ENCODE data around the gene SLC25A33.
"Not testable (repeated sequence)": the region's sequence is repeated elsewhere in the genome, so short reads cannot be mapped to it uniquely, and the experiment has no call there.

Gene SLC25A33, protein sequence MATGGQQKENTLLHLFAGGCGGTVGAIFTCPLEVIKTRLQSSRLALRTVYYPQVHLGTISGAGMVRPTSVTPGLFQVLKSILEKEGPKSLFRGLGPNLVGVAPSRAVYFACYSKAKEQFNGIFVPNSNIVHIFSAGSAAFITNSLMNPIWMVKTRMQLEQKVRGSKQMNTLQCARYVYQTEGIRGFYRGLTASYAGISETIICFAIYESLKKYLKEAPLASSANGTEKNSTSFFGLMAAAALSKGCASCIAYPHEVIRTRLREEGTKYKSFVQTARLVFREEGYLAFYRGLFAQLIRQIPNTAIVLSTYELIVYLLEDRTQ

DNA sequence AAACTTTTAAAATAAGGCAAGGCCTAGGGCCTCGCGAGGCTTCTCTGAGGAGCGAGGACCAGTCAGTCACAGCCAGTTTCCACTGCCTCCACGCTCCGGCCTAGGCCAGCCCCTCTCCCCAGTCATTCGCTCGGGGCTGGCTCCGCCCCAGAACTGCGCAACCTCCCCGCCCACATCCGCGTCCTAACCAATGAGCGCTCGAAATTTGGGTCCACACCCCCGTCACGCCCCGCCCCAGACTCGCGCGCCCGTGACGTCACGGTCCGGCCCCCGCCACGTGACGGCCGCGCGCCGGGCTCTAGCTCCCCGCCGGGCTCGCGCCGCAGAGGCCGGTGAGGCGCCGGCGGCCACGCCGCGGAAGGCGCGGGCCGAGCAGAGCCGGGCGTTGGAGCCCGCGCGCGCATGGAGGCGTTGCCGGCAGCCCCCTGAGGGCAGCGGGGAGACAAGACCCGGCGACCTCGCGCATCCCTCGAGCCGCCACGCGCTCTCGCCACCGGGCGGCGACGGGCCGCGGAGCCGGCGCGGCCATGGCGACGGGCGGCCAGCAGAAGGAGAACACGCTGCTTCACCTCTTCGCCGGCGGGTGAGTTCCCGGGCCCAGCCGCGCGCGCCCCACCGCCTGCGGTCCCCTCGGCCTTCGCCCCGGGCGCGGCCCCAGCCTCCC lies at the start of gene SLC25A33:
SLC25A33 (plus strand) TSS at position 301 of the 664 bp plus-strand sequence; CDS start at position 528, 227 bp downstream.
- Mint-ChIP-seq H3K9me3 (peaks cover 0 to 1% of the 10 kb centered on the region in 2 donors), H3K4me3 (peak within 1 kb of the TSS; percentile 93), H3K27me3 (no peaks in the 10 kb centered on the region), H3K4me1 (peaks cover 19 to 39% of the 10 kb centered on the region in 2 donors), H3K27ac (peak within 1 kb of the TSS; percentile 96), H3K36me3 (peaks cover 5 to 7% of the 10 kb centered on the region in 2 donors)
- peak; percentile 96 to 97 for ATAC-seq (replicated peaks)
- peak; percentile 98 for DNase-seq

DNA sequence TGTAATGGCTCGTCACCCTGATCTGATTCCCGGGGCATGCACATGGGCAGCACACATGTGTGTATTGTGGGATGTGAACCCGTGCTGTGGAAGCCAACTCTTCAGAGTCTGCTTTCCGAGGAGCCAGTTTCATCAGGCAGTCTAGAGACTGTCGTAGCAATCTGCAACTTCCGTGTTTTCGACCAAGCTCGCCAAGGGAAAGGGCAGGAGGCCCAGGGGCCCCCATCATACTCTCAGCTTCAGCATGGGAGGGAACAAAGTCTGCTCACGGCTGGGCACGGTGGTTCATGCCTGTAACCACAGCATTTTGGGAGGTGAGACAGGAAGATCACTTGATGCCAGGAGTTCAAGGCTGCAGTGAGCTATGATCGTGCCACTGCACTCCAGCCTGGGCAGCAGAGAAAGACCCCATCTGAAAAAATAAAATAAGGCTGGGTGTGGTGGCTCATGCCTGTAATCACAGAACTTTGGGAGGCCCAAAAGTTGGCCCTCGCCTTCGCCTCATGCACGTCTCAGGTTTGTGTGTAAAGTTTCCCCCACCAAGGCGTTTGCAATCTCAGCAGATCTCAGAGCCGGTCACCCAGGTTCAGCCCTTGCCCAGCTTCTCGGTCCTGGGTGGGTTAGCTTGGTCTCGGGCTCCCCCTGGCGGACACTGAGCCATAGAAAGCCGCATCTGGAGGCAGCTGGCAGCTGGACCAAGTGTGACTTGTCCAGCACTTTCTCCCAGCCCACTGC lies 48.5 kb upstream of the SLC25A33 start:
- peak; percentile 70 for DNase-seq
- no peak overlapping the region for H3K4me3 Mint-ChIP-seq
- H3K36me3 Mint-ChIP-seq, result no peaks in the 10 kb centered on the region
- H3K9me3 Mint-ChIP-seq, result no peaks in the 10 kb centered on the region
- peaks cover 3 to 8% of the 10 kb centered on the region in 2 donors for H3K4me1 Mint-ChIP-seq
- peak; percentile 87 to 91 for ATAC-seq (replicated peaks)
- peaks cover 7 to 25% of the 10 kb centered on the region in 2 donors for H3K27me3 Mint-ChIP-seq
- H3K27ac Mint-ChIP-seq, result no peak overlapping the region

DNA sequence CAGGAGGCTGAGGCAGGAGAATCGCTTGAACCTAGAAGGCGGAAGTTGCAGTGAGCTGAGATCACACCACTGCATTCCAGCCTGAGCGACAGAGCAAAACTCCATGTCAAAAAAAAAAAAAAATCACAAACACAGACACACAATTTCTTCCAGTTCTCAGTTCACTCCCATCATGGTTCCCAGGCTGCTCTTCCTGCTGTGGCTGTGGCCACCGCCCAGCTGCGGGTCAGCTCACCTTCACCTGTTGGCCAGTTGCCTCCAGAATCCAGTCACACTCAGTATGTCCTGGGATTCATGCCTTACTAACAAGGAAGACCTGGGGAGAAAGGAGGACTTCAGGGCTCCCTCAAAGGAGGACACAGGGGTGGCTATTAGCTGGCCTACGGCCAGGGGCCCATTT lies 45.9 kb upstream of the SLC25A33 start:
- H3K36me3 Mint-ChIP-seq, result no peaks in the 10 kb centered on the region
- peaks cover 3 to 8% of the 10 kb centered on the region in 2 donors for H3K4me1 Mint-ChIP-seq
- no peak for DNase-seq

DNA sequence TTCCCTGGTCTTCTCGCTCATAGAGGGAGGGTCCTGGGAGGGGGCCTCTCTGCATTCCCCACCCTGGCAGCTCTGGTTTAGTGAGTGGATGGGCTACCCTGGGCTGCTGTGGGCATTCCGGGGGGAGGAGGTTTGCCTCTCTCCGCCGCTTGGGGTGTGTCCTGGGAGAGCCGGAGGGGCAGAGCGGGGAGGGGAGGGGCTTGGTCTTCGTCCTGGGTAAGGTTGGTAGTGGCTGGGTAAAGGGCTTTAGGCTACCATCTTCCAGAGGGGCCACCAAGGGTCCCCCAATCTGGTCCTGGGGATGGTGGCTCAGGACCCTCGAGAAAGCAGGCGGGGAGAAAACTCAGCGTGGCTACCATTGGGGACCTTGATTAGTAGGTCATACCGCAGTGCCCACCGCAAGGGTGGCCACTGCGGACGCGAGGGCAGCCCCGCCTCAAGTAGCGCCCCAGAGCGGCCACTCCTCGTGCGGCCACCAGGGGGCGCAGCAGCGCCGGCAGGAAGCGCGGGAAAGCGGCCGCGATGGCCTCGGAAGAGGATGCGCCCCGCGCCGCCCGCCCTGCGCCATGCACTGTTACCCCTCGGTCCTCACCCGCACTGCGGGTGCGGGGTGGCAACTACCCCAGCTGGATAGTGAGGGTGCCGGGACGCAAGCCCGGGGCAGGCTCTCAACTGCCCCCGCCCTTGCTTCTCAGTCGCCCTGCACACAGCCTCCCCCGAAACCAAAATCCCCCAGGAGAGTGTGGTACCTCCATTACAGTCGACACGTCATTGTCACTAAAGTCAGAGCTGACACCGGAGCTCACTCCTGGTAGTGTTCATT lies 44.1 kb upstream of the SLC25A33 start:
- Mint-ChIP-seq H3K27ac (no peak overlapping the region), H3K4me1 (peaks cover 3 to 8% of the 10 kb centered on the region in 2 donors), H3K36me3 (no peaks in the 10 kb centered on the region), H3K27me3 (peaks cover 10 to 44% of the 10 kb centered on the region in 2 donors), H3K4me3 (peak overlapping the region; percentile 66 to 77), H3K9me3 (no peaks in the 10 kb centered on the region)
- ATAC-seq (replicated peaks) (peak; percentile 77 to 78), DNase-seq (peak; percentile 38)

More for the DNA sequence above, 45.9 kb upstream of the SLC25A33 start:
- H3K9me3 Mint-ChIP-seq, result no peaks in the 10 kb centered on the region
- H3K27ac Mint-ChIP-seq, result no peak overlapping the region
- H3K27me3 Mint-ChIP-seq, result peaks cover 7 to 35% of the 10 kb centered on the region in 2 donors
- ATAC-seq (replicated peaks), result no peak
- no peak overlapping the region for H3K4me3 Mint-ChIP-seq

DNA sequence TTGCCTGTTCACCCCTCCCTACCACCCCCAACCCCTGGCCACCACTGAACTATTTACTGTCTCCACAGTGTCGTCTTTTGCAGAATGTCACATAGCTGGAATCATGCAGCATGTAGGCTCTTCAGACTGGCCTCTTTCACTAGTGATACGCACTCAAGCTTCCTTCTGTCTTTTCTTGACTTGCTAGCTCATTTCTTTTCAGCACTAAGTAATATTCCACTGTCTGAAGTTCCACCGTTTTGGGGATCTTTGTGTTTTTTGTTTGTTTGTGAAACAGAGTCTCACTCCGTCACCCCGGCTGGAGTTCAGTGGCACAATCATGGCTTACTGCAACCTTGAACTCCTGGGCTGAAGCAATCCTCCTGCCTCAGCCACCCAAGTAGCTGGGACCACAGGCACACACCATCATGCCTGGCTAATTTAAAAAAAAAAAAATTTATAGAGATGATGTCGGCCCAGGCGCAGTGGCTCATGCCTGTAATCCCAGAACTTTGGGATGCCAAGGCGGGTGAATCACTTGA lies 43.4 kb upstream of the SLC25A33 start:
- Mint-ChIP-seq H3K4me3 (no peak overlapping the region), H3K9me3 (no peaks in the 10 kb centered on the region), H3K36me3 (no peaks in the 10 kb centered on the region), H3K27me3 (peaks cover 13 to 52% of the 10 kb centered on the region in 2 donors), H3K27ac (no peak overlapping the region), H3K4me1 (peaks cover 3 to 8% of the 10 kb centered on the region in 2 donors)
- ATAC-seq (replicated peaks), result no peak
- DNase-seq, result no peak

DNA sequence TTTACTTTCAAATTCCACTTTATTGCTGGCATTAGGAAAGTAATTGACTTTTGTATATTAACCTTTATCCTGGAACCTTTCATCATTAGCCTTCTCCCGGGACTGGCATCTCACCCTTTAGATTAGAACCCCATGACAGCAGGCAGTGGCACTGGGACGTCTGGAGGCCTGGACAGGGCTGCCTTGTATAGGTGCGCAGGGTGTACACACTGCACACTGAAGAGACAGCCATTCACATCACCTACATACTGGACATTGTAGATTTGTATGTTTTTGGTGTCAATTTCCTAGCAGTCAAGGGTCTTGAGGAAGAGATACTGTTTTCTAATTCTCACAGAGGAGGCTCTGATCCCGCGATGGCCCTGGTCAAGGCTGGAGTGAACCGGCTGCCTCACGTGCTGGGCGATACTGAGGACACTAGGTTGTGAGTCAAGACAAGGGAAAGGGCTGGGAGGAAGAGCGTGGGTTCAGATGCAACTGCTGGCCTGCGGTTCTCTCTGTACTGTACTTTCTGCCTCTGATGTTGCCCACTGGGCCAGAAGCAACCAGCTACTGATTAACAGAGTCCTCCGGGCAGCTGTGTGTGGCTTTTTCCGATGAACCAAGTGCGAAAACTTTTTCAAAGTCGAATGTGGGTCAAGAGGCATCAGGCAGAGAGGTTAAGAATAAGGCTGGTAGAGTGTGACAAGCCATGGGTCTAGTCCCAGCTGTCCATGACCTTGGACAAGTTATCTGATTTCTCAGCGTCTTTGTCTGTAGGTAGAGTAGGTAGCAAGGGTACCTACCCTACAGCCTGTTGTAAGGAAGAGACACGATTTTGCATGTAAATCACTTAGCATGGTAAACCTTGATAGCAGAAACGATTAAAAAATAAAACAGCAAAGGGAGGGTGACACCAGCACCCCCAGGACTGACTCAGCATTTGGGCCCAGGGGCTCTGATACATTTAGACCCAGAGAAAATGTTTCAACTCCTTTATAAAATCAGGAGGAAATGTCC lies 38.2 kb upstream of the SLC25A33 start:
- no peak overlapping the region for H3K27ac Mint-ChIP-seq
- DNase-seq (no peak), ATAC-seq (replicated peaks) (no peak)
- H3K27me3 Mint-ChIP-seq, result peaks cover 6 to 41% of the 10 kb centered on the region in 2 donors
- H3K9me3 Mint-ChIP-seq, result no peaks in the 10 kb centered on the region
- H3K36me3 Mint-ChIP-seq, result no peaks in the 10 kb centered on the region
- H3K4me1 Mint-ChIP-seq, result no peaks in the 10 kb centered on the region
- H3K4me3 Mint-ChIP-seq, result no peak overlapping the region

DNA sequence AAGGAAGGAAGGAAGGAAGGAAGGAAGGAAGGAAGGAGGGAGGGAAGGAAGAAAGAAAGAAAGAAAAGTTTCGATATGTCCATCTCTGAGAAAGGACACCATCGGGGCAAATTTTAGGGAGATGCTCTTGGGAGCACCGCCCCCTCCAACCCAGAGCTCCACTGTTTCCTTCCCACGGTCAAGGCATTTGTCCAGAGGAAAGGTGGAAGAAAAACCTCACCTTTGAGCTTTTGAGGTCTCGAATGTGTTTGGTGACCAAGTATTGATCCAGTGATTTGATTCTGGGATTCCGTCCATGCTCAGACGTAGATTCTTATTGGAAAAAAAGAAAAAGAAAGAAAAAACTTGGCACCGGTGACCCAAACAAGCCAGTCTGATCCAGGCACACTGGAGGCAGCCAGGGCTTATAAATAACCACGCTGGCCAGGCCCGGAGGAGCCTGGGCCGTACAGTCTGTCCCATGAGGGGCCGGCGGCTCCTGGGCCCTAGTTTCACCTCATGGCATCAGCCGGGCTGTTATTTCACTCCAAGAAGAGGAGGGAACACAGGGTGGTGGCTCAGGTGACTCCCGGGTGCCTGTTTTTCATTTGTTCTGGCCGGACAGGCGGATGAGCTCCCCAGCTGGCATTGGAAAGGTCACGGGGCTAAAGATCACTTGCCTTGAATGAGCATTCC lies 36.1 kb upstream of the SLC25A33 start:
- Mint-ChIP-seq H3K27ac (no peak overlapping the region), H3K4me3 (no peak overlapping the region), H3K4me1 (no peaks in the 10 kb centered on the region), H3K36me3 (no peaks in the 10 kb centered on the region), H3K9me3 (no peaks in the 10 kb centered on the region), H3K27me3 (peaks cover 10 to 32% of the 10 kb centered on the region in 2 donors)
- ATAC-seq (replicated peaks) (no peak), DNase-seq (no peak)

DNA sequence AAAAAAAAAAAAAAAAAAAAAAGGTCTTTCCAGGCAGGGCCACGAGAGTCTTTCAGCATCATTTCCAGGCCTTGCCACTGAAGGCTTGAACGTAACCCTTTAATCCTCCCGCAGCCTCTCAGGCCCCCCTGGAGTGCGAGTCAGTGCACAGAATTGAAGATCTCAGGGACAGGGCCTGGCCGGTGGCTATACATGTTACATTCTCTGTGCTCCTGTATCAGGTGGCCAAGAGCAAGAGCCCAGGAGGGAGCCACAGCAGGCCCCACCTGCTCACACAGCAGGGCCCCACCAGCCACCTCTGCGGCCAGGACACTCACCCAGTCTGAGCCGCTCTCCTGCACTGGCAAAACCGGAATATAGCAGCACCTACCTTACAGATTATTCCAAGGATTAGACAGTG lies 34.1 kb upstream of the SLC25A33 start:
- H3K27me3 Mint-ChIP-seq, result peaks cover 7 to 15% of the 10 kb centered on the region in 2 donors
- H3K27ac Mint-ChIP-seq, result no peak overlapping the region
- no peak for DNase-seq
- H3K36me3 Mint-ChIP-seq, result no peaks in the 10 kb centered on the region
- no peak overlapping the region for H3K4me3 Mint-ChIP-seq
- H3K4me1 Mint-ChIP-seq, result no peaks in the 10 kb centered on the region
- no peak for ATAC-seq (replicated peaks)
- H3K9me3 Mint-ChIP-seq, result no peaks in the 10 kb centered on the region

DNA sequence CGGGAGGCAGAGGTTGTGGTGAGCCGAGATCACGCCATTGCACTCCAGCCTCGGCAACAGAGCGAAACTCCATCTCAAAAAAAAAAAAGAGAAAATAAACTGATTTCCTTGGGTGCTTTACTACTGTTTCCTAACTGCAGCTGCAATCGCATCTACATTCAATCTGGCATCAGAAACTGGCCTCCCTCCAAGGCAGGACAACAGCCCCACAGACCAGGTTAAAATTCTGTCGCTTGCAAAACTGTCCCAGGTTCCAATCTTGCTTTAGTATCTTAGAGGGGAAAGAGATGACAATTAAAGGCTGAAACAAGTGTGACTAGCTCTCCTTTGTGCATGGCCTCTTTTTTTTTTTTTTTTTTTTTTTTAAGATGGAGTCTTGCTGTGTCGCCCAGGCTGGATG lies 32.4 kb upstream of the SLC25A33 start:
- no peaks in the 10 kb centered on the region for H3K4me1 Mint-ChIP-seq
- no peak for ATAC-seq (replicated peaks)
- DNase-seq, result no peak
- H3K27ac Mint-ChIP-seq, result no peak overlapping the region
- H3K4me3 Mint-ChIP-seq, result no peak overlapping the region
- no peaks in the 10 kb centered on the region for H3K9me3 Mint-ChIP-seq
- peaks cover 0 to 4% of the 10 kb centered on the region in 2 donors for H3K27me3 Mint-ChIP-seq
- no peaks in the 10 kb centered on the region for H3K36me3 Mint-ChIP-seq

DNA sequence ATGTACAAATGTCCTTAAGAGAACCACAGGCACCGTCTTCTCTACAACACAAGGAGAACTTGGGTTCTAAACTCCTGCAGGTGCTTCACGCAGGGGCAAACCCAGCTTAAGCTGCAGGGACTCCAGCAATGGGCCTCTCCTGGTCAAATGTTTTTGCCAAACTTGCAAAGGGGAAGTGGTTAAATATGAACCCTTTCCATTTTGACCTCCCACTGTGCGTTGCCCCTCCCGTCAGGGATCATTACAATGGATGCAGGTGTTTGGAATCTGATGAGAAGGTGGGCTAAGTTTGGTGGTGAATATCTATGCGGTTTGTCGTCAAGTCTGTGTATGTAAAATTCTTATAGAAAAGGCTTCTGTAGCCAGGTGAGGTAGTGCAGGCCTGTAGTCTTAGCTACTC lies 29.1 kb upstream of the SLC25A33 start:
- Mint-ChIP-seq H3K4me3 (no peak overlapping the region), H3K27me3 (peaks cover 0 to 4% of the 10 kb centered on the region in 2 donors), H3K36me3 (no peaks in the 10 kb centered on the region), H3K27ac (no peak overlapping the region), H3K4me1 (no peaks in the 10 kb centered on the region), H3K9me3 (no peaks in the 10 kb centered on the region)
- ATAC-seq (replicated peaks) (no peak), DNase-seq (no peak)

DNA sequence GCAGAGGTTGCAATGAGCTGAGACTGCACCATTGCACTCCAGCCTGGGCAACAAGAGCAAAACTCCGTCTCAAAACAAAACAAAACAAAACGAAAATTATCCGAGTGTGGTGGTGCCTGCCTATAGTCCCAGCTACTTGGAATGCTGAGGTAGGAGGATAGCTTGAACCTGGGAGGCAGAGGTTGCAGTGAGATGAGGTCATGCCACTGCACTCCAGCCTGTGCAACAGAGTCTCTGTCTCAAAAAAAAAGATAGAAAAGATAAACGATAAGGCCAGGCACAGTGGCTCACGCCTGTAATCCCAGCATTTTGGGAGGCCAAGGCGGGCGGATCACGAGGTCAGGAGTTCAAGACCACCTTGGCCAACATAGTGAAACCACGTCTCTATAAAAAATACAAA lies 23.7 kb upstream of the SLC25A33 start:
- H3K27ac Mint-ChIP-seq, result peak overlapping the region; percentile 6
- H3K4me1 Mint-ChIP-seq; H3K4me3 Mint-ChIP-seq; ATAC-seq (replicated peaks); DNase-seq; H3K36me3 Mint-ChIP-seq; H3K27me3 Mint-ChIP-seq; H3K9me3 Mint-ChIP-seq: not testable (repeated sequence)

DNA sequence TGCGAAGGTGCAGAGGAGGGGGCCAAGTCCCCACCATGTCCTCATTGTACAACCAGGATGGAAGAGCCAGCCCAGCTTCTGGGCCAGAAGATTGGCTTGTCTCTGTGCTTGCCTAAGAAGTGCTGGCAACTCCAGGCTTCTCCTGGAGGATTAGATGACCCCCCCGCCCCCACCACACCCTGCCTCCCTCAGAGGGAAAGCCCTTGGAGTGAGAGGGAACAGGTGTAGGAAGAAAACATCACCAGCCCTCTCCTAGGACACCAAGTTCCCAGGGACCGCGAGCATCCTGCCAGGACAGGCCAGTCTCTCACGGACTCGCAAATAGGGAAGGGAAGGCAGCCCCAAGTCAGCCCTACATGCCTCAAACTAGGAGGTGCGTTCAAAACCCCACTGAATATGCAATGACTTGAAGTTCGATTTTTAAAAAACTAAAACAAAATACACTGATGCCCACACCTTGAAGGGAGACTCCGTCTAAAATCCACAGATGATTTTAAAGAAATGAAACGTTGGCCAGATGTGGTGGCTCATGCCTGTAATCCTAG lies 20.7 kb upstream of the SLC25A33 start:
- H3K27ac Mint-ChIP-seq, result no peak overlapping the region
- no peak overlapping the region for H3K4me3 Mint-ChIP-seq
- no peak for DNase-seq

More for the DNA sequence above, 20.7 kb upstream of the SLC25A33 start:
- H3K9me3 Mint-ChIP-seq, result no peaks in the 10 kb centered on the region
- no peak for ATAC-seq (replicated peaks)
- H3K4me1 Mint-ChIP-seq, result no peaks in the 10 kb centered on the region
- no peaks in the 10 kb centered on the region for H3K36me3 Mint-ChIP-seq
- no peaks in the 10 kb centered on the region for H3K27me3 Mint-ChIP-seq
